ENCODE measurements around the gene ZFYVE19. TPM values are rescaled to one million over a fixed set of nuclear protein-coding genes. Genes with fewer than 3 reads are reported as not detected.

Gene ZFYVE19
- total RNA-seq, 1 donor from 2014 or later, result 25.2 TPM

- H3K27ac Mint-ChIP-seq, result no peak overlapping the region
- no peak overlapping the region for H3K4me3 Mint-ChIP-seq
- intact Hi-C loops (cut with micrococcal nuclease), result no loop called here
- POLR2A ChIA-PET, result no interaction called here
- no peak for ATAC-seq (ENCODE audit: low read depth)
- CTCF ChIA-PET, result no interaction called here
- no peaks in the 10 kb centered on the region for H3K9me3 Mint-ChIP-seq
- no peak for DNase-seq
- no peaks in the 10 kb centered on the region for H3K36me3 Mint-ChIP-seq (ENCODE audit: low read depth)
- H3K4me1 Mint-ChIP-seq, result no peaks in the 10 kb centered on the region
- TF ChIP-seq, protein P1, sequence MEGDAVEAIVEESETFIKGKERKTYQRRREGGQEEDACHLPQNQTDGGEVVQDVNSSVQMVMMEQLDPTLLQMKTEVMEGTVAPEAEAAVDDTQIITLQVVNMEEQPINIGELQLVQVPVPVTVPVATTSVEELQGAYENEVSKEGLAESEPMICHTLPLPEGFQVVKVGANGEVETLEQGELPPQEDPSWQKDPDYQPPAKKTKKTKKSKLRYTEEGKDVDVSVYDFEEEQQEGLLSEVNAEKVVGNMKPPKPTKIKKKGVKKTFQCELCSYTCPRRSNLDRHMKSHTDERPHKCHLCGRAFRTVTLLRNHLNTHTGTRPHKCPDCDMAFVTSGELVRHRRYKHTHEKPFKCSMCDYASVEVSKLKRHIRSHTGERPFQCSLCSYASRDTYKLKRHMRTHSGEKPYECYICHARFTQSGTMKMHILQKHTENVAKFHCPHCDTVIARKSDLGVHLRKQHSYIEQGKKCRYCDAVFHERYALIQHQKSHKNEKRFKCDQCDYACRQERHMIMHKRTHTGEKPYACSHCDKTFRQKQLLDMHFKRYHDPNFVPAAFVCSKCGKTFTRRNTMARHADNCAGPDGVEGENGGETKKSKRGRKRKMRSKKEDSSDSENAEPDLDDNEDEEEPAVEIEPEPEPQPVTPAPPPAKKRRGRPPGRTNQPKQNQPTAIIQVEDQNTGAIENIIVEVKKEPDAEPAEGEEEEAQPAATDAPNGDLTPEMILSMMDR (IDR thresholded peaks at IDR 0.05), result no peak
- H3K27me3 Mint-ChIP-seq, result no peaks in the 10 kb centered on the region
Observed at GRCh38 chr15:40823572-40824343, 16.9 kb downstream of the ZFYVE19 start.

DNA sequence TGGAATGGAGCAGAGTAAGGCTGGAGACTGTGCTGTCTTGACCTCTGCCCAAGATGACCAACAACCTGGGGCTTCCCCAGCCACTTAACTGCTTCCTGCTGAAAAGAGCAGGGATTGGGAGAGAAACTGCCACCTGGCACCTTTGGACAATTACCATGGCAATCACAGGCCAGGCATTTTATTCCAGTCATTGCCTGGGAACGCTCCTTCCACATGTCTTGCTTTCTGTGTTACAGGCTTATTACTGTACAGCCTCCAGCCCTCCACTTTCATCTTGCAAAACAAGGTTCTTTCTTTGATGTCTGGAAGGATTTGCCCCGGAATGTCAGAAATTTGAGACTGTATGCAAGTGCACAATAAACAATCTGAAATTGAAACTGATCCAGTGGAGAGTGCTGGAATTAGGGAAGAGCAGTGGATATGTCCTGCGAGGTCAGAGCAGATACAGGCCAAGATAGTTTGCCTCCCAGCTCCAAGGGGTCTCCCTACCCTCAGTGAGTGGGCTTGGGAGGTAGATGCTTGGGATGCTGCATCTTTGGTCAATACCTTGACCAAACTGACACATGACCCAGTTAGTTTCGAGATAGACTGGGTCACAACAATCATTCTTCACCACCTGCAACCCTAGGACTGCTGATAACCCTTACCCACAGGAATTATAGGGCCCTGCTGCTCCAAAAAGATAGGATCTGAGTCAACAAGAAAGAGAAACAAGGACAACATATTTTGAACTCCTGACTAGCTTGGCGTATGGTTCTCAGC, 19.0 kb downstream of the ZFYVE19 start:
- intact Hi-C loops (cut with micrococcal nuclease), result no loop called here
- Mint-ChIP-seq H3K9me3 (no peaks in the 10 kb centered on the region), H3K36me3 (ENCODE audit: low read depth) (no peaks in the 10 kb centered on the region), H3K27ac (no peak overlapping the region), H3K4me1 (no peaks in the 10 kb centered on the region), H3K27me3 (no peaks in the 10 kb centered on the region), H3K4me3 (no peak overlapping the region)
- DNase-seq (no peak), ATAC-seq (ENCODE audit: low read depth) (no peak)
- ChIA-PET CTCF (no interaction called here), POLR2A (no interaction called here)
- TF ChIP-seq, protein P1 (IDR thresholded peaks at IDR 0.05), result no peak

DNA sequence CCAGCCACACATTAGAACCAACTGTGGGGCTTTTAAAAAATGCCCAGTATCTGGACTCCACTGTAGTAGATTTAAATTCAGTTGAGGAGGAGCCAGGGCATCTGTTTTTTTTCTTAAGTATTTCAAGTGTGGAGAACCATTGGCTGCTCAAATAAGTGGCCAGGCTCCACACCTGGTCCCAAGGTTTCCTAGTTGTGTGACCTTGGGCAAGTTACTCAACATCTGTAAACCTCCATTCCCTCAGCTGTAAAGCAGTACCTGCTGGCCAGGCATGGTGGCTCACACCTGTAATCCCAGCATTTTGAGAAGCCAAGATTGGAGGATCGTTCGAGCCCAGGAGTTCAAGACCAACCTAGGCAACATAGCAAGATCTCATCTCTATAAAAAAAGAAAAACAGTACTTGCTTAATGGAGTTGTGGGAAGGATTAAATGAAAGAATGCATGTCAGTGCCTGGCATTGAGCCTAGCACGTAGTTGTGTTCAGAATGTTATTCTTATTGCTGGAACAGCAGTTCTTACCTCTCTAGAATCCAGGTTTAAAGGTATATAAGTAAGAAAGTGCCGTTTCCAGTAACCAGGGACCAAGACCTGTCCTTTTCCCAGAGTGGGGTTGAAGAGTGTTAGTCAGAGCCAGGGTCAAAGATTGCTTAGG, 19.7 kb downstream of the ZFYVE19 start:
- ChIA-PET CTCF (no interaction called here), POLR2A (no interaction called here)
- Mint-ChIP-seq H3K4me3 (no peak overlapping the region), H3K36me3 (ENCODE audit: low read depth) (no peaks in the 10 kb centered on the region), H3K27me3 (no peaks in the 10 kb centered on the region), H3K9me3 (no peaks in the 10 kb centered on the region), H3K4me1 (no peaks in the 10 kb centered on the region), H3K27ac (no peak overlapping the region)
- DNase-seq, result no peak
- intact Hi-C loops (cut with micrococcal nuclease), result no loop called here
- TF ChIP-seq, protein P1 (IDR thresholded peaks at IDR 0.05), result no peak
- no peak for ATAC-seq (ENCODE audit: low read depth)

GRCh38 chr15:40828447-40829036, 21.7 kb downstream of the ZFYVE19 start, which contains the start of gene PPP1R14D:
PPP1R14D (minus strand) TSS chr15:40828708; CDS start chr15:40828641, 67 bp downstream.
- DNase-seq (no peak), ATAC-seq (ENCODE audit: low read depth) (no peak)
- H3K27ac Mint-ChIP-seq, result no peak within 1 kb of the TSS
- H3K9me3 Mint-ChIP-seq, result no peaks in the 10 kb centered on the region
- TF ChIP-seq, protein P1 (IDR thresholded peaks at IDR 0.05), result no peak
- H3K36me3 Mint-ChIP-seq (ENCODE audit: low read depth), result peaks cover 4% of the 10 kb centered on the region
- no peaks in the 10 kb centered on the region for H3K27me3 Mint-ChIP-seq
- POLR2A ChIA-PET, result interaction anchor here (0.6 kb wide), 1 partner anchor 209 kb away, joined by 6 read pairs; no protein-coding TSS in a partner anchor
- CTCF ChIA-PET, result interaction anchor here (0.6 to 1.1 kb wide), 2 partner anchors 23 to 236 kb away, joined by 3 read pairs; no protein-coding TSS in a partner anchor
- H3K4me3 Mint-ChIP-seq, result no peak within 1 kb of the TSS
- intact Hi-C loops (cut with micrococcal nuclease), result no loop called here
- H3K4me1 Mint-ChIP-seq, result no peaks in the 10 kb centered on the region
